D721Med (cell line): Measurements from ENCODE around the gene RBBP6.

Experiments used
- DNase-seq: peaks from one replicate; pipeline ENCODE4 v3.0.0; 2011; ENCODE audit warnings: low spot score; ENCODE audit not compliant: insufficient read length
- FAIRE-seq: peaks from 2 replicates; lab custom pipeline; 2011; peaks lifted over from hg19 to GRCh38; lab: Jason Lieb, UNC
- CTCF ChIP-seq: IDR thresholded peaks from 2 replicates; pipeline ENCODE4 v1.5.1; 2012; ENCODE audit warnings: mild to moderate bottlenecking, control low read depth; ENCODE audit not compliant: insufficient read depth; ENCODE audit errors: missing control alignments

RBBP6 gene

GRCh38 chr16:24537474-24538337, 1.7 kb upstream of the RBBP6 start:
- DNase-seq (no peak), FAIRE-seq (no peak)
- TF ChIP-seq CTCF, result no peak

- TF ChIP-seq CTCF, result no peak
- DNase-seq (no peak), FAIRE-seq (no peak)
These were observed 541 bp upstream of the RBBP6 start for GRCh38 chr16:24538756-24539294.

GRCh38 chr16:24539850-24540601, 660 bp downstream of the RBBP6 start:
- TF ChIP-seq CTCF, result no peak
- FAIRE-seq (no peak), DNase-seq (no peak)

DNA sequence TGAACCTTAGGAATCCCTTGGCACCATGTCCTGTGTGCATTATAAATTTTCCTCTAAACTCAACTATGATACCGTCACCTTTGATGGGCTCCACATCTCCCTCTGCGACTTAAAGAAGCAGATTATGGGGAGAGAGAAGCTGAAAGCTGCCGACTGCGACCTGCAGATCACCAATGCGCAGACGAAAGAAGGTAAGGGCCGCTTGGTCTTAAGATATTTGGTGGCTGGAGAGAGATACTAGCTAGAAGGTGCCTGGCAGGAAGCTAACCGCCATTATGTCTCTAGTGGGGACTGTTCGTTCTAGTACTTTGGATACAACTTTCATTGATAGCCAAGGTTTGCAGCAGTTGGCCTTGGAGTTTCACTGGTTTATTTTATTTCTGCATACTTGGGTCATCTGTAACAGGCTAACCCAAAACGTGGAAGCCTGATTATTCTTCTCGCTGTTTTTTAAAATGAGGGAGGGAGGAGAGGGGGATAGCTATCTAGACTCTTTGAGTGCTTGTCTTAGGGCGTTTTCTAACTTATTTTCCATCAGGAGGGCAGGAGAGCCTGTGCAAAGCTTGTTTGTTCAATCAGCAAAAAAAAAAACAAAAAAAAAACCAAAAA, 1.3 kb downstream of the RBBP6 start:
- TF ChIP-seq CTCF, result no peak
- DNase-seq (no peak), FAIRE-seq (no peak)

GRCh38 chr16:24541233-24541933, 2.0 kb downstream of the RBBP6 start:
- DNase-seq (no peak), FAIRE-seq (no peak)
- no peak for TF ChIP-seq CTCF

DNA sequence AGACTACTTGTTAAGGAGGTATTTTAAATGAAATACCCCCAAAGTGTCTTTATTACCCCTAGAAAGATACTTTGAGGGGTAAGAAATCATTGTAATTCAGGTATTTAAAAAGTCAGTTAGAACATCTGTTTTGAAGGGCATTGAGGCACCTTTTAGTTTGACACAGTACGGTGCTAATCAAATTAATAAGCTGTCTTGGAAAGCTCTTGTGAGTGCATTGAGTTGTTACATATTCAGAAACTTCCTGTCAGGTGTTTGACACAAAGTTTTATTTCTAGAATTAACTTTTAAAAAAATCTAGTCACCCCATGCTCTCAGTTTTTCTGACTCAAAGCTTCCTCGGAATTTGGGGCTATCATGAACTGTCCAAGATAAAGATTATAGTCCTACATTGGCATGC, 4.6 kb downstream of the RBBP6 start:
- FAIRE-seq, result no peak
- no peak for TF ChIP-seq CTCF
- DNase-seq, result no peak
